Activated CD8-positive, alpha-beta memory T cell treated with anti-CD3 and anti-CD28 coated beads for 4 hours (primary cell): Measurements from ENCODE around the gene EPAS1.
"Not testable (repeated sequence)": the region's sequence is repeated elsewhere in the genome, so short reads cannot be mapped to it uniquely, and the experiment has no call there.

Source experiments
- DNase-seq, 2 donors: peaks; one replicate each; pipeline ENCODE4 v3.0.0-alpha.2; 2020; ENCODE audit warnings: low read depth in 2 of 2

Gene EPAS1

GRCh38 chr2:46383113-46383395 is 85.8 kb downstream of the EPAS1 start:
- no peak for DNase-seq

GRCh38 chr2:46383784-46384456 is 86.7 kb downstream of the EPAS1 start:
- no peak for DNase-seq

GRCh38 chr2:46384457-46384815 is 87.2 kb downstream of the EPAS1 start:
- DNase-seq, result no peak

GRCh38 chr2:46385786-46386577 is 88.8 kb downstream of the EPAS1 start:
- no peak for DNase-seq

- no peak for DNase-seq
Measured at GRCh38 chr2:46386763-46387162, 89.6 kb downstream of the EPAS1 start.

- DNase-seq, result no peak
Measured at GRCh38 chr2:46387292-46387691, 90.1 kb downstream of the EPAS1 start.

GRCh38 chr2:46387886-46388515 is 90.8 kb downstream of the EPAS1 start:
- no peak for DNase-seq

- DNase-seq, result no peak
Measured at GRCh38 chr2:46388881-46389280, 91.7 kb downstream of the EPAS1 start.

GRCh38 chr2:46389417-46389916 is 92.3 kb downstream of the EPAS1 start:
- no peak for DNase-seq

- DNase-seq, result no peak
Measured at GRCh38 chr2:46390036-46390435, 92.8 kb downstream of the EPAS1 start.

GRCh38 chr2:46390901-46391395 is 93.7 kb downstream of the EPAS1 start:
- no peak for DNase-seq

- DNase-seq, result no peak
Measured at GRCh38 chr2:46392561-46393346, 95.5 kb downstream of the EPAS1 start.

- DNase-seq, result no peak
Measured at GRCh38 chr2:46393347-46393820, 96.2 kb downstream of the EPAS1 start.

GRCh38 chr2:46393865-46394264 is 96.7 kb downstream of the EPAS1 start:
- no peak for DNase-seq

GRCh38 chr2:46394649-46395510 is 97.7 kb downstream of the EPAS1 start:
- no peak for DNase-seq

- not testable (repeated sequence) for DNase-seq
Measured at GRCh38 chr2:46395730-46396129, 98.5 kb downstream of the EPAS1 start.

GRCh38 chr2:46400016-46400415 is 102.8 kb downstream of the EPAS1 start:
- no peak for DNase-seq

- no peak for DNase-seq
Measured at GRCh38 chr2:46402874-46403273, 105.7 kb downstream of the EPAS1 start.

GRCh38 chr2:46404181-46404759 is 107.1 kb downstream of the EPAS1 start:
- DNase-seq, result no peak

GRCh38 chr2:46407852-46408455 is 110.7 kb downstream of the EPAS1 start:
- DNase-seq, result no peak
